Measurements from ENCODE around the gene RHBDF1.

DNA sequence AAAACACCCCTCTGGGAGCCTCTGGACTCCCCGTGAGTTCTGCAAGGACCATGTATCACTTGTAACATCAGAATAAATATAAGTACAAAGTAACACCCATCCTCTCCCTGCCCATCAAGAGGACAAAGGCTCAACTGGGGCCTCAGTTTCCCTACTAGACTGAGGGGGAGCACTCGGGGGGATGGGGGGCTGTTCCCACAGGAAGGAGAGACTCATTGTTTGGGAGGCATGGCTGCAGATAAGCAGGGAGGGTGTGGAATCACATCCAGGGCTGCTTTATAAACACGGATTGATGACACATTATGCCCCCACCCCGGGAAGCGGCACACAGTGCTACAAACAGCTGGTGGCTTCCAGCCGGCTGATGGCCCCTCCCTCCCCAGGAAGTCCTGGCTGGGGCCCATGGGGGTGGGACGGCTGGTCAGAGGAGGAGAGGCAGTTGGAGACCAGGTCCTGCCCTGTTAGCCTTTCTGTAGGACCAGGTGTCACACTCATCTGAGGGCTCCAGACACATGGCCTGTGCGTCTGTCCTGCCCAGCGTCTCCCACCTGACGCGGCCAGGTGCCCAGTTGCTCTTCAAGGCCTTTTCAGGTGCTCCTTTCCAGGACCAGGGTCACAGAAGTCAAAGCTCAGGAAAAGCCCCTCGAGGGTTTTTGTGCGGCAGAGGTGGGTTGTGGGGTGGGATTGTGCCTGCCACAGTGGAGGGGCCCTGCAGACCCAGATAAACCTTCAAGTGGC, 4.3 kb upstream of the RHBDF1 start:
- TF ChIP-seq, protein P1, sequence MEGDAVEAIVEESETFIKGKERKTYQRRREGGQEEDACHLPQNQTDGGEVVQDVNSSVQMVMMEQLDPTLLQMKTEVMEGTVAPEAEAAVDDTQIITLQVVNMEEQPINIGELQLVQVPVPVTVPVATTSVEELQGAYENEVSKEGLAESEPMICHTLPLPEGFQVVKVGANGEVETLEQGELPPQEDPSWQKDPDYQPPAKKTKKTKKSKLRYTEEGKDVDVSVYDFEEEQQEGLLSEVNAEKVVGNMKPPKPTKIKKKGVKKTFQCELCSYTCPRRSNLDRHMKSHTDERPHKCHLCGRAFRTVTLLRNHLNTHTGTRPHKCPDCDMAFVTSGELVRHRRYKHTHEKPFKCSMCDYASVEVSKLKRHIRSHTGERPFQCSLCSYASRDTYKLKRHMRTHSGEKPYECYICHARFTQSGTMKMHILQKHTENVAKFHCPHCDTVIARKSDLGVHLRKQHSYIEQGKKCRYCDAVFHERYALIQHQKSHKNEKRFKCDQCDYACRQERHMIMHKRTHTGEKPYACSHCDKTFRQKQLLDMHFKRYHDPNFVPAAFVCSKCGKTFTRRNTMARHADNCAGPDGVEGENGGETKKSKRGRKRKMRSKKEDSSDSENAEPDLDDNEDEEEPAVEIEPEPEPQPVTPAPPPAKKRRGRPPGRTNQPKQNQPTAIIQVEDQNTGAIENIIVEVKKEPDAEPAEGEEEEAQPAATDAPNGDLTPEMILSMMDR (conservative IDR thresholded peaks at IDR 0.05; ENCODE audit: low read depth, low read length) = no peak
- TF ChIP-seq EZH2 (IDR thresholded peaks at IDR 0.05; ENCODE audit: low read length, unreplicated experiment) (no peak), EZH2phosphoT487 (IDR thresholded peaks at IDR 0.05; ENCODE audit: borderline replicate concordance, low read length) (no peak)
